Fibroblast of the aortic adventitia (primary cell): ENCODE measurements around the gene GPBP1L1. TPM values are rescaled to one million over a fixed set of nuclear protein-coding genes. Genes with fewer than 3 reads are reported as not detected.
"Not testable (repeated sequence)": the region's sequence is repeated elsewhere in the genome, so short reads cannot be mapped to it uniquely, and the experiment has no call there.

Experiments
- DNase-seq: peaks from one replicate; pipeline ENCODE4 v3.0.0-alpha.2; 2010; ENCODE audit warnings: low read depth
- H3K4me3 ChIP-seq: 2 replicates; pipeline ENCODE4 v1.5.1; 2011; ENCODE audit warnings: low read depth, mild to moderate bottlenecking, control low read depth, low read length, moderate library complexity
- total RNA-seq: library from RNA; depleted of rRNA; stranded (reverse); fragments of >200 nt; gene quantifications from 2 replicates; pipeline ENCODE4 v1.2.3, GENCODE V29; 2012; ENCODE audit warnings: low replicate concordance
- TF ChIP-seq, protein P1 (sequence below): IDR thresholded peaks from 2 replicates; pipeline ENCODE4 v1.5.1; 2011; ENCODE audit warnings: mild to moderate bottlenecking, low read length, control low read depth, inconsistent platforms; ENCODE audit not compliant: insufficient read depth

The GPBP1L1 gene
- total RNA-seq, 1 donor: 119 TPM

DNA sequence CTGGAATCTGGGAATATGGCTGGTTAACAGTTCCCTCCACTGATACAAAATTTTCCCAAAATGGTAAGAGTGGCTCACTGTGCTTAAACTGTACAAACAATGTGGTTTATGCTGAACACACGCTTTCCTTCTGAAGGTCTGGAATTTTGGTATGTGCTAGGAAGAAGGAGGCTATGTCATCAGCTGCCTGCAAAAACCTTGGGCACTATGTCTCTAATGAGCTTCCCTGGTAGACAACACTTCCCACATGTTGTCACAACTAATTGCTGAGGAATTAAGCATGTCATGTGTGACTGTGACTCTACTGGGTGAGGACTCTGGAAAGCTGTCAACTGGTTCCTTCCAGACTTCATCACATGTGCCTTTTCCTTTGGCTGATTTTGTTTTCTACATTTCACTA lies 34.9 kb upstream of the GPBP1L1 start:
- H3K4me3 ChIP-seq: no peak overlapping the region
- DNase-seq: peak; percentile 4
- TF ChIP-seq, protein P1, sequence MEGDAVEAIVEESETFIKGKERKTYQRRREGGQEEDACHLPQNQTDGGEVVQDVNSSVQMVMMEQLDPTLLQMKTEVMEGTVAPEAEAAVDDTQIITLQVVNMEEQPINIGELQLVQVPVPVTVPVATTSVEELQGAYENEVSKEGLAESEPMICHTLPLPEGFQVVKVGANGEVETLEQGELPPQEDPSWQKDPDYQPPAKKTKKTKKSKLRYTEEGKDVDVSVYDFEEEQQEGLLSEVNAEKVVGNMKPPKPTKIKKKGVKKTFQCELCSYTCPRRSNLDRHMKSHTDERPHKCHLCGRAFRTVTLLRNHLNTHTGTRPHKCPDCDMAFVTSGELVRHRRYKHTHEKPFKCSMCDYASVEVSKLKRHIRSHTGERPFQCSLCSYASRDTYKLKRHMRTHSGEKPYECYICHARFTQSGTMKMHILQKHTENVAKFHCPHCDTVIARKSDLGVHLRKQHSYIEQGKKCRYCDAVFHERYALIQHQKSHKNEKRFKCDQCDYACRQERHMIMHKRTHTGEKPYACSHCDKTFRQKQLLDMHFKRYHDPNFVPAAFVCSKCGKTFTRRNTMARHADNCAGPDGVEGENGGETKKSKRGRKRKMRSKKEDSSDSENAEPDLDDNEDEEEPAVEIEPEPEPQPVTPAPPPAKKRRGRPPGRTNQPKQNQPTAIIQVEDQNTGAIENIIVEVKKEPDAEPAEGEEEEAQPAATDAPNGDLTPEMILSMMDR: no peak

DNA sequence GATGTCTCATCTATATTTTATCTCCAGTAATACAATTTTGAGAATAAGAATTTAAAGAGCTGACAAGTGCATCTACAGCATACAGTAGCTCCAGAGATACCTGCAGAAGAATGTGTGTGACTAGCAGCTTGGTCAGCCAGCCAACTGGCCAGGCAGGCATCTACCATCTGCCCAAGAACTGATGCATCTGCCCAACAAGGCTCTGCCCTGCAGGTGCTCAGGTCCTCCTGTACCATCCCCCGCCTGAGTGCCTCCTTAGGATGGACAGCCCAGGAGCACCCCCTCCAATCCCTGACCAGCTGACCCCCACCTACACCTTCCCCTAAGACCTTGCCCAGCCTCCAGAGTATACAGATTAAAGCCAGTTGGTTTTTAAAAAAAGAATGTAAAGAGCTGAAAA lies 32.0 kb upstream of the GPBP1L1 start:
- TF ChIP-seq, protein P1: no peak
- no peak for DNase-seq
- no peak overlapping the region for H3K4me3 ChIP-seq

DNA sequence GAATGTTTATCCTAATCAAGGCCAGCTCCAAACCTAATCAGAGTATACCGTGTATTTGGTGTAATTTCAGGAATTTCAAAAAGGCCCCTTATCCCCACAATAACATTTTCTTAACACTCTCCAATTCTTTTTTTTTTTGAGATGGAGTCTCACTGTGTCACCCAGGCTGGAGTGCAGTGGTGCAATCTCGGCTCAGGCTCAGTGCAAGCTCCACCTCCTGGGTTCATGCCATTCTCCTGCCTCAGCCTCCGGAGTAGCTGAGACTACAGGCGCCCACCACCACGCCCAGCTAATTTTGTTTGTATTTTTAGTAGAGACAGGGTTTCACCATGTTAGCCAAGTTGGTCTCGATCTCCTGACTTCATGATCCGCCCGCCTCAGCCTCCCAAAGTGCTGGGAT lies 31.1 kb upstream of the GPBP1L1 start:
- peak; percentile 4 for DNase-seq
- H3K4me3 ChIP-seq: not testable (repeated sequence)

DNA sequence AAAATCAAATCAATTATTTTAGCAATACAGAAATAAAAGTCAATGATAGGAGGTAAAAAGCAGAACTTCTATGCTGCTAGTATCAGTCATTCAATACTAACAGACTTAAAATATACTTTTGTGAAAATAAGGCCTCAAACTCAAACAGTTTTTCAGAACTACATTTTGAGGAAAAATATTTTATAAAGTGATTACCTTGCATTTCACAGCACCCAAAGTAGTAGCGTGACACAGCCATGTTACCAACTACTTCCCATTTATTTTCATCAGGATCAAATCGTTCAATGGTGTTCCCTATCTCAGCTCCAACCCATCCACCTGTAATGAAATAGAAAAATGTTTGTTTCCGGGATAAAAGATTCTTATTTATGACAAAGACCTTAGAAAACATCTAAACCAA lies 30.4 kb upstream of the GPBP1L1 start:
- TF ChIP-seq, protein P1: no peak
- no peak overlapping the region for H3K4me3 ChIP-seq
- no peak for DNase-seq

DNA sequence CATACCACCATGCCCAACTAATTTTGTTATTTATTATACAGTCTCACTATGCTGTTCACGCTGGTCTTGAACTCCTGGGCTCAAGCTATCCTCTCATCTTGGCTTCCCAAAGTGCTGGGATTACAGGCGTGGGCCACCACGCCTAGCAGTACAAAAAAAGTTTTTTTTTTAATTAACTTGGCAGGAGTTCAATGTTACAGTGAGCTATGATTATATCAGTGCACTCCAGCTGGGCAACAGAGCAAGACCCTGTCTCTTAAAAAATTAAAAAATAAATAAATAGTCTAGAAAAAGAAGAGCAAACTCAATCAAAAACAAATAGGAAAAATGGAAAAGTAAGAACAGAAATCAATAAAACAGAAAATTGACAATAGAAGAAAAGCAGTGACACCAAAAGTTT lies 27.4 kb upstream of the GPBP1L1 start:
- DNase-seq: no peak
- TF ChIP-seq, protein P1: no peak
- H3K4me3 ChIP-seq: no peak overlapping the region

DNA sequence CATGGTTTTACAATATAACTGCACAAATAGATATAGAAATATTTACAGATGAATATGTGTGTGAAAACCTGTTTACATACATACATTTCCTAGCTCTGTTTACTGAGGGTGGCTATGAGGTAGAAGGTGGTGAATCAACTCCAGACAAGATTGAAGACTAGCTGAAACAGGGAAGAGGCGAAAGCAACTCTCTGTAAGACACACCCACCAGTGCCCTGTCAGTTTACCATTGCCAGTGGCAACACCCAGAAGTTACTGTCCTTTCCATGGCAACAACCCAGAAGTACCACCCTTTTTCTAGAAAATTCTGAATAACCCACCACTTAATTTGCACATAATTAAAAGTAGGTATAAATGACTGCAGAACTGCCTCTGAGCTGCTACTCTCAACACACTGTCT lies 18.3 kb upstream of the GPBP1L1 start:
- H3K4me3 ChIP-seq: no peak overlapping the region
- no peak for DNase-seq
- TF ChIP-seq, protein P1: no peak

DNA sequence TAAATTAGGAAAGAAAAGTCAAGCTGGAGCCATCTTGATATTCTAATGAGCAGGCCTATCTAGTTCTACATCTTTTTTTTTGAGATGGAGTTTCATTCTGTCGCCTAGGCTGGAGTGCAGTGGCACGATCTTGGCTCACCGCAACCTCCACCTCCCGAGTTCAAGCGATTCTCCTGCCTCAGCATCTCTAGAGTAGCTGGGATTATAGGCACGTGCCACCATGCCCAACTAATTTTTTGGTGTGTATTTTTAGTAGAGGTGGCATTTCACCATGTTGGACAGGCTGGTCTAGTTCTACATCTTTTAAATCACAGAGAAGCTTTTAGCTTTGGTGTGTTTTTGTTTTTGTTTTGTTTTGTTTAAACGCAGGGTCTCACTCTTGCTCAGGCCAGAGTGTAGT lies 8.5 kb upstream of the GPBP1L1 start:
- TF ChIP-seq, protein P1: no peak
- no peak overlapping the region for H3K4me3 ChIP-seq

DNA sequence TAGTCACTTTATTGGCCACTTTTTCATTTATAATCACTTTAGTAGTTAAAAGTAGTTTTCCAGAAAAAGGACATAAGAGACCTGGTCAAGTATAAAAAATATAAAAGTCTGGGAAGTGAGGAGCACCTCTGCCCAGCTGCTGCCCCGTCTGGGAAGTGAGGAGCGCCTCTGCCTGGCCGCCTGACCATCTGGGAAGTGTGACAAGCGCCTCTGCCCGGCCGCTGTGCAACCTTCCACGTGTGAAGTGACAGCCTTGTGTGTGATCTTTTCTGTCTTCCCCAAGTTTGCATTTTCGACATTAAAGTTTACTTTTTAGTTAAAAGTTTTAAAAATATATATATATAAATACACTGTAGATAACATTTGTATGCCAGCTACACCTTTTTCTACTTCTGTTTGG lies 7.5 kb upstream of the GPBP1L1 start:
- H3K4me3 ChIP-seq, DNase-seq: not testable (repeated sequence)

More for the DNA sequence above, 8.5 kb upstream of the GPBP1L1 start:
- DNase-seq: no peak
